H1 (cell line): ENCODE data around the gene TMEM255B. TPM values are rescaled to one million over a fixed set of nuclear protein-coding genes. Genes with fewer than 3 reads are reported as not detected.

Experiments used
- CTCF ChIA-PET: fragments of 300-600 bp; sonication (Branson Sonifier 250); formaldehyde crosslinking; loops from one replicate; lab custom pipeline; 2021; ENCODE audit not compliant: partially characterized antibody; lab: Charles Lee
- POLR2A ChIA-PET: fragments of 300-600 bp; sonication (Branson Sonifier 250); formaldehyde crosslinking; loops from one replicate; lab custom pipeline; 2021; ENCODE audit warnings: inconsistent platforms; ENCODE audit not compliant: partially characterized antibody; lab: Charles Lee
- DNase-seq, 2 experiments: peaks; one replicate each; pipeline versions ENCODE4 v3.0.0 to v3.0.0-alpha.2; 2010 to 2022; ENCODE audit warnings: low spot score in 2 of 2, low read depth in 1 of 2, mixed read lengths in 1 of 2
- FAIRE-seq: peaks from 2 replicates; lab custom pipeline; 2011; peaks lifted over from hg19 to GRCh38; lab: Jason Lieb, UNC
- H2AFZ ChIP-seq: 2 replicates; pipeline ENCODE4 v1.8.1; 2012; ENCODE audit warnings: low read length, inconsistent platforms
- H2AK5ac ChIP-seq: 2 replicates; pipeline ENCODE4 v1.6.1; 2013; ENCODE audit warnings: low read depth, low read length
- H2BK120ac ChIP-seq: replicated peaks from 2 replicates; pipeline ENCODE3; 2013; ENCODE audit warnings: low read depth, low read length, inconsistent platforms
- H2BK12ac ChIP-seq: 2 replicates; pipeline ENCODE4 v1.6.1; 2013; ENCODE audit warnings: low read depth, low read length
- H2BK15ac ChIP-seq: 2 replicates; pipeline ENCODE4 v1.6.1; 2013; ENCODE audit warnings: low read length
- H2BK20ac ChIP-seq: 2 replicates; pipeline ENCODE4 v1.6.1; 2013; ENCODE audit warnings: low read length
- H2BK5ac ChIP-seq: 2 replicates; pipeline ENCODE4 v1.6.1; 2013; ENCODE audit warnings: low read depth, low read length
- H3K14ac ChIP-seq: 2 replicates; pipeline ENCODE4 v1.6.1; 2013; ENCODE audit warnings: inconsistent platforms; ENCODE audit not compliant: insufficient read length
- H3K18ac ChIP-seq: 2 replicates; pipeline ENCODE4 v1.6.1; 2013; ENCODE audit warnings: low read length; ENCODE audit errors: extremely low read depth
- H3K23ac ChIP-seq: 2 replicates; pipeline ENCODE4 v1.6.1; 2013; ENCODE audit warnings: inconsistent platforms; ENCODE audit not compliant: insufficient read length
- H3K23me2 ChIP-seq: 2 replicates; pipeline ENCODE4 v1.6.1; 2013; ENCODE audit warnings: low read depth, low read length
- H3K27ac ChIP-seq: 2 replicates; pipeline ENCODE4 v1.6.1; 2011; ENCODE audit warnings: low read depth, low read length, inconsistent platforms
- H3K27me3 ChIP-seq, 4 experiments: replicated peaks in 1 of 4; 1 replicate in 1 of 4; 2 replicates in 3 of 4; pipeline versions ENCODE4 v1.6.1 to v1.8.1; 2011 to 2013; ENCODE audit warnings: low read length in 3 of 4, mild to moderate bottlenecking in 3 of 4, inconsistent platforms in 2 of 4, mixed read lengths in 2 of 4, moderate library complexity in 1 of 4; ENCODE audit not compliant: control insufficient read depth in 3 of 4, insufficient read depth in 3 of 4; ENCODE audit errors: extremely low read depth in 1 of 4
- H3K36me3 ChIP-seq, 4 experiments: 2 replicates each; pipeline versions ENCODE4 v1.6.1 to v1.8.1; 2011 to 2013; ENCODE audit warnings: mild to moderate bottlenecking in 4 of 4, low read length in 3 of 4, moderate library complexity in 2 of 4, control low read depth in 1 of 4, inconsistent platforms in 1 of 4; ENCODE audit not compliant: insufficient read depth in 4 of 4, control insufficient read depth in 2 of 4
- H3K4ac ChIP-seq: replicated peaks from 2 replicates; pipeline ENCODE3; 2013; ENCODE audit warnings: low read length, low read depth, mixed read lengths, inconsistent platforms; ENCODE audit not compliant: insufficient read length
- H3K4me1 ChIP-seq, 4 experiments: replicated peaks in 1 of 4; 1 replicate in 1 of 4; 2 replicates in 3 of 4; pipeline versions ENCODE4 v1.6.1 to v1.8.1; 2011 to 2013; ENCODE audit warnings: low read length in 3 of 4, inconsistent platforms in 2 of 4, mixed read lengths in 1 of 4; ENCODE audit not compliant: insufficient read depth in 4 of 4, control insufficient read depth in 3 of 4
- H3K4me2 ChIP-seq, 2 experiments: 2 replicates each; pipeline versions ENCODE4 v1.6.1 to v1.8.1; 2011 to 2013; ENCODE audit warnings: low read depth in 2 of 2, low read length in 2 of 2, control low read depth in 1 of 2, inconsistent platforms in 1 of 2, mild to moderate bottlenecking in 1 of 2; ENCODE audit not compliant: insufficient read depth in 1 of 2
- H3K4me3 ChIP-seq, 4 experiments: fragments of 200-600, 300-600 bp in 1 of 4; sonication (generic), shearing (Covaris generic), sonication (Bioruptor Twin) in 1 of 4; 2 replicates each; pipeline versions ENCODE4 v1.5.1 to v1.8.1; 2011 to 2016; ENCODE audit warnings: low read length in 4 of 4, low read depth in 3 of 4, control low read depth in 2 of 4, inconsistent platforms in 2 of 4, mild to moderate bottlenecking in 2 of 4, mixed read lengths in 1 of 4, moderate library complexity in 1 of 4; ENCODE audit not compliant: insufficient read depth in 2 of 4; ENCODE audit errors: extremely low read depth in 1 of 4
- H3K56ac ChIP-seq: replicated peaks from 2 replicates; pipeline ENCODE3; 2013; ENCODE audit warnings: low read depth, mild to moderate bottlenecking, mixed read lengths, low read length, inconsistent platforms; ENCODE audit not compliant: insufficient read length
- H3K79me1 ChIP-seq: 2 replicates; pipeline ENCODE4 v1.6.1; 2013; ENCODE audit warnings: low read depth, low read length, control low read depth
- H3K79me2 ChIP-seq, 2 experiments: 2 replicates each; pipeline versions ENCODE4 v1.6.1 to v1.8.1; 2012 to 2013; ENCODE audit warnings: low read length in 2 of 2, mild to moderate bottlenecking in 2 of 2, inconsistent platforms in 1 of 2; ENCODE audit not compliant: insufficient read depth in 2 of 2, control insufficient read depth in 1 of 2
- H3K9ac ChIP-seq, 4 experiments: replicated peaks in 1 of 4; 1 replicate in 1 of 4; 2 replicates in 3 of 4; pipeline versions ENCODE4 v1.6.1 to v1.8.1; 2011 to 2013; ENCODE audit warnings: low read depth in 3 of 4, low read length in 3 of 4, control low read depth in 2 of 4, mild to moderate bottlenecking in 2 of 4, moderate library complexity in 2 of 4, inconsistent platforms in 1 of 4; ENCODE audit errors: extremely low read depth in 1 of 4
- H3K9me3 ChIP-seq, 2 experiments: 2 replicates each; pipeline versions ENCODE4 v1.6.1 to v1.8.1; 2012 to 2013; ENCODE audit warnings: mild to moderate bottlenecking in 2 of 2, moderate library complexity in 2 of 2, control low read depth in 1 of 2, inconsistent platforms in 1 of 2, low read depth in 1 of 2, low read length in 1 of 2, mixed read lengths in 1 of 2; ENCODE audit not compliant: insufficient read depth in 2 of 2
- H4K20me1 ChIP-seq, 2 experiments: replicated peaks in 1 of 2; 2 replicates each; pipeline versions ENCODE3 to v1.8.1; 2011 to 2013; ENCODE audit warnings: inconsistent platforms in 2 of 2, low read length in 2 of 2, mild to moderate bottlenecking in 1 of 2; ENCODE audit not compliant: insufficient read depth in 2 of 2, control insufficient read depth in 1 of 2
- H4K5ac ChIP-seq: 2 replicates; pipeline ENCODE4 v1.6.1; 2013; ENCODE audit warnings: low read length, low read depth, mixed read lengths, inconsistent platforms; ENCODE audit not compliant: insufficient read length
- H4K8ac ChIP-seq: 2 replicates; pipeline ENCODE4 v1.8.0; 2013; ENCODE audit warnings: mild to moderate bottlenecking, moderate library complexity, low read length, inconsistent platforms; ENCODE audit not compliant: insufficient read depth; ENCODE audit errors: extremely low read depth
- H4K91ac ChIP-seq: replicated peaks from 2 replicates; pipeline ENCODE3; 2013; ENCODE audit warnings: low read length, mixed read lengths, inconsistent platforms; ENCODE audit not compliant: insufficient read length
- BACH1 ChIP-seq: IDR thresholded peaks from 2 replicates; pipeline ENCODE4 v1.6.1; 2012; ENCODE audit warnings: low read length, improper control_type of control experiment
- BRCA1 ChIP-seq: IDR thresholded peaks from 2 replicates; pipeline ENCODE4 v1.6.1; 2012; ENCODE audit warnings: low read depth, low read length, improper control_type of control experiment
- CTBP2 ChIP-seq: IDR thresholded peaks from 2 replicates; pipeline ENCODE4 v1.7.0; 2011; ENCODE audit warnings: borderline replicate concordance, mild to moderate bottlenecking, moderate library complexity, mixed read lengths, low read length; ENCODE audit not compliant: insufficient read depth, insufficient read length
- GTF2F1 ChIP-seq: IDR thresholded peaks from 2 replicates; pipeline ENCODE4 v1.6.1; 2012; ENCODE audit warnings: low read depth, low read length, improper control_type of control experiment, borderline replicate concordance
- HDAC2 ChIP-seq, 2 experiments: fragments of 300-600 bp in 1 of 2; sonication (generic) in 1 of 2; IDR thresholded peaks; 2 replicates each; pipeline ENCODE4 v1.6.1; 2011 to 2012; ENCODE audit warnings: low read depth in 2 of 2, low read length in 2 of 2, mild to moderate bottlenecking in 2 of 2, moderate library complexity in 2 of 2, borderline replicate concordance in 1 of 2, inconsistent platforms in 1 of 2
- HDAC6 ChIP-seq: IDR thresholded peaks from one replicate; pipeline ENCODE4 v1.7.1; 2012; ENCODE audit warnings: low read depth, mild to moderate bottlenecking, inconsistent platforms, low read length, moderate library complexity
- POLR2AphosphoS5 ChIP-seq: IDR thresholded peaks from 2 replicates; pipeline ENCODE4 v1.6.1; 2011; ENCODE audit warnings: low read depth, low read length
- RXRA ChIP-seq: IDR thresholded peaks from 2 replicates; pipeline ENCODE4 v1.6.1; 2011; ENCODE audit warnings: low read depth, mild to moderate bottlenecking, low read length, moderate library complexity; ENCODE audit not compliant: insufficient read depth
- TAF7 ChIP-seq: optimal IDR thresholded peaks from 2 replicates; pipeline ENCODE3; 2011; ENCODE audit warnings: low read depth, mild to moderate bottlenecking, inconsistent platforms, low read length, moderate library complexity, borderline replicate concordance
- WGBS, 2 experiments: shearing (Covaris generic) in 1 of 2; methylation state at CpG; one replicate each; pipeline versions ENCODE4 v1.1.6 to v1.1.7; 2013 to 2015; ENCODE audit warnings: low lambda C conversion rate in 2 of 2, mixed read lengths in 2 of 2, inconsistent platforms in 1 of 2, low coverage in 1 of 2, missing lambda C conversion rate in 1 of 2; ENCODE audit not compliant: insufficient replicate concordance in 2 of 2, insufficient coverage in 1 of 2, insufficient read length in 1 of 2; ENCODE audit errors: extremely low coverage in 1 of 2, missing lambda C conversion rate in 1 of 2; 5-methylcytosine and 5-hydroxymethylcytosine counted together
- polyA plus RNA-seq, 7 experiments: library from polyadenylated mRNA; depleted of rRNA in 3 of 7; stranded (reverse) in 5 of 7; unstranded in 2 of 7; fragments of >200 nt in 5 of 7; fragments of 200-250 nt in 2 of 7; gene quantifications; 1 replicate in 5 of 7; 2 replicates in 1 of 7; 4 replicates in 1 of 7; pipeline versions ENCODE4 v1.2.1 to v1.2.3, GENCODE V29; 2011 to 2013; ENCODE audit warnings: missing spikeins in 2 of 7, mixed read lengths in 2 of 7
- total RNA-seq: library from RNA; stranded (reverse); fragmentation: NEBNext Ultra II Directional; extraction: Animal tissue kit (Norgen Biotek cat#: 25700); gene quantifications from 2 replicates; pipeline ENCODE4 v1.2.1, GENCODE V29; 2021

Gene TMEM255B
- total and polyA plus RNA-seq, 2 of the 8 experiments (the other 6 are each of a cell fraction or from before 2014, with no cell fraction given) = 3.4 to 4.4 TPM

- H4K8ac ChIP-seq = no peak overlapping the region
- no peaks in the 10 kb centered on the region for H3K79me2 ChIP-seq
- H3K4me1 ChIP-seq = no peaks in the 10 kb centered on the region
- no peak overlapping the region for H3K4me3 ChIP-seq
- H3K23ac ChIP-seq = no peak overlapping the region
- no peak overlapping the region for H4K91ac ChIP-seq
- H3K4me2 ChIP-seq = no peak overlapping the region
- WGBS, 2 experiments = 84% methylated on average over 2 of the region's 2 CpGs; no CpG with 5 or more reads in 1 of the 2 experiments
- H3K23me2 ChIP-seq = no peaks in the 10 kb centered on the region
- H2BK12ac ChIP-seq = no peak overlapping the region
- no peaks in the 10 kb centered on the region for H3K27me3 ChIP-seq
- no peak overlapping the region for H3K14ac ChIP-seq
- CTCF ChIA-PET = interaction anchor here (0.6 to 1.4 kb wide), 3 partner anchors 13 to 69 kb away, joined by 3 read pairs; no protein-coding TSS in a partner anchor
- no peaks in the 10 kb centered on the region for H3K79me1 ChIP-seq
- no peak overlapping the region for H3K27ac ChIP-seq
- H2BK20ac ChIP-seq = no peak overlapping the region
- DNase-seq (no peak), FAIRE-seq (no peak)
- H3K36me3 ChIP-seq = no peaks in the 10 kb centered on the region
- H3K56ac ChIP-seq = no peak overlapping the region
- H3K4ac ChIP-seq = no peak overlapping the region
- no peak overlapping the region for H2AK5ac ChIP-seq
- H2BK120ac ChIP-seq = no peak overlapping the region
- H2BK5ac ChIP-seq = no peak overlapping the region
- H2BK15ac ChIP-seq = no peak overlapping the region
- H3K9ac ChIP-seq = no peak overlapping the region
- H3K18ac ChIP-seq = no peak overlapping the region
- peaks cover 0 to 2% of the 10 kb centered on the region in 2 experiments for H4K20me1 ChIP-seq
- POLR2A ChIA-PET = no interaction called here
- H3K9me3 ChIP-seq = peaks cover 6 to 8% of the 10 kb centered on the region in 2 experiments; a peak in 2 of 4 replicates
- no peak overlapping the region for H4K5ac ChIP-seq
- no peak for TF ChIP-seq HDAC6
- no peak for TF ChIP-seq TAF7
- TF ChIP-seq BACH1 = no peak
- no peak for TF ChIP-seq GTF2F1
- TF ChIP-seq RXRA = no peak
- TF ChIP-seq POLR2AphosphoS5 = no peak
- no peak for TF ChIP-seq HDAC2 (IDR thresholded peaks at IDR 0.05; ENCODE audit: borderline replicate concordance in 1 of 2, low read depth in 2 of 2, low read length in 2 of 2)
- TF ChIP-seq BRCA1 = no peak
- no peak for TF ChIP-seq CTBP2
- no peak overlapping the region for H2AFZ ChIP-seq
These were observed 50.9 kb downstream of the TMEM255B start for GRCh38 chr13:113809934-113810333.
